Measurements from ENCODE around the gene S1PR4.

Gene S1PR4

GRCh38 chr19:3196064-3196932 lies 17.7 kb downstream of the S1PR4 start:
- Histone ChIP-seq H3K4me3 (ENCODE audit: control insufficient read depth in 1 of 7, extremely low read depth in 1 of 7, insufficient read depth in 4 of 7, low read depth in 2 of 7, low read length in 6 of 7) (no peak overlapping the region), H3K27me3 (replicated peaks in 2 of 5; ENCODE audit: control insufficient read depth in 4 of 5, insufficient read depth in 5 of 5, low read length in 4 of 5) (no peaks in the 10 kb centered on the region), H3K9me3 (ENCODE audit: control extremely low read depth in 1 of 5, control insufficient read depth in 4 of 5, insufficient read depth in 2 of 5, low read depth in 1 of 5, low read length in 4 of 5) (no peaks in the 10 kb centered on the region), H3K4me1 (ENCODE audit: control extremely low read depth in 1 of 4, control insufficient read depth in 4 of 4, insufficient read depth in 4 of 4, low read length in 3 of 4) (peaks cover 0 to 22% (median 15%) of the 10 kb centered on the region in 4 experiments), H3K27ac (ENCODE audit: insufficient read depth in 1 of 2, low read depth in 1 of 2, low read length in 2 of 2, poor library complexity in 1 of 2, severe bottlenecking in 2 of 2) (no peak overlapping the region), H3K36me3 (ENCODE audit: control insufficient read depth in 4 of 4, insufficient read depth in 4 of 4, low read length in 3 of 4) (peaks cover 0 to 53% (median 29%) of the 10 kb centered on the region in 4 experiments)
- no peak for DNase-seq
- ChIA-PET POLR2A (no interaction called here), CTCF (no interaction called here)
- WGBS (ENCODE audit: insufficient coverage): 96% methylated on average over 39 of the region's 42 CpGs

GRCh38 chr19:3196933-3197205 lies 18.3 kb downstream of the S1PR4 start:
- Histone ChIP-seq H3K27me3 (replicated peaks in 2 of 5; ENCODE audit: control insufficient read depth in 4 of 5, insufficient read depth in 5 of 5, low read length in 4 of 5) (no peaks in the 10 kb centered on the region), H3K4me1 (ENCODE audit: control extremely low read depth in 1 of 4, control insufficient read depth in 4 of 4, insufficient read depth in 4 of 4, low read length in 3 of 4) (peaks cover 0 to 22% (median 15%) of the 10 kb centered on the region in 4 experiments), H3K36me3 (ENCODE audit: control insufficient read depth in 4 of 4, insufficient read depth in 4 of 4, low read length in 3 of 4) (peaks cover 0 to 50% (median 27%) of the 10 kb centered on the region in 4 experiments), H3K9me3 (ENCODE audit: control extremely low read depth in 1 of 5, control insufficient read depth in 4 of 5, insufficient read depth in 2 of 5, low read depth in 1 of 5, low read length in 4 of 5) (no peaks in the 10 kb centered on the region), H3K27ac (ENCODE audit: insufficient read depth in 1 of 2, low read depth in 1 of 2, low read length in 2 of 2, poor library complexity in 1 of 2, severe bottlenecking in 2 of 2) (no peak overlapping the region), H3K4me3 (ENCODE audit: control insufficient read depth in 1 of 7, extremely low read depth in 1 of 7, insufficient read depth in 4 of 7, low read depth in 2 of 7, low read length in 6 of 7) (no peak overlapping the region)
- POLR2A ChIA-PET: no interaction called here
- 94% methylated on average over 13 of the region's 14 CpGs for WGBS (ENCODE audit: insufficient coverage)
- CTCF ChIA-PET: no interaction called here
- no peak for DNase-seq

- no peaks in the 10 kb centered on the region for H3K9me3 ChIP-seq (ENCODE audit: control extremely low read depth in 1 of 5, control insufficient read depth in 4 of 5, insufficient read depth in 2 of 5, low read depth in 1 of 5, low read length in 4 of 5)
- WGBS (ENCODE audit: insufficient coverage): 97% methylated on average over 37 of the region's 43 CpGs
- peaks cover 0 to 66% (median 35%) of the 10 kb centered on the region in 4 experiments for H3K36me3 ChIP-seq (ENCODE audit: control insufficient read depth in 4 of 4, insufficient read depth in 4 of 4, low read length in 3 of 4)
- H3K4me3 ChIP-seq (ENCODE audit: control insufficient read depth in 1 of 7, extremely low read depth in 1 of 7, insufficient read depth in 4 of 7, low read depth in 2 of 7, low read length in 6 of 7): no peak overlapping the region
- no peak for DNase-seq
- H3K4me1 ChIP-seq (ENCODE audit: control extremely low read depth in 1 of 4, control insufficient read depth in 4 of 4, insufficient read depth in 4 of 4, low read length in 3 of 4): peaks cover 0 to 4% (median 3%) of the 10 kb centered on the region in 4 experiments
- H3K27me3 ChIP-seq (replicated peaks in 2 of 5; ENCODE audit: control insufficient read depth in 4 of 5, insufficient read depth in 5 of 5, low read length in 4 of 5): no peaks in the 10 kb centered on the region
- POLR2A ChIA-PET: no interaction called here
- H3K27ac ChIP-seq (ENCODE audit: insufficient read depth in 1 of 2, low read depth in 1 of 2, low read length in 2 of 2, poor library complexity in 1 of 2, severe bottlenecking in 2 of 2): no peak overlapping the region
- CTCF ChIA-PET: interaction anchor here (0.5 to 1.6 kb wide), 2 partner anchors 11 to 24 kb away, joined by 3 read pairs; no protein-coding TSS in a partner anchor
Observed at GRCh38 chr19:3198901-3199700, 20.5 kb downstream of the S1PR4 start.

- Histone ChIP-seq H3K9me3 (ENCODE audit: control extremely low read depth in 1 of 5, control insufficient read depth in 4 of 5, insufficient read depth in 2 of 5, low read depth in 1 of 5, low read length in 4 of 5) (no peaks in the 10 kb centered on the region), H3K27ac (ENCODE audit: insufficient read depth in 1 of 2, low read depth in 1 of 2, low read length in 2 of 2, poor library complexity in 1 of 2, severe bottlenecking in 2 of 2) (no peak overlapping the region), H3K4me1 (ENCODE audit: control extremely low read depth in 1 of 4, control insufficient read depth in 4 of 4, insufficient read depth in 4 of 4, low read length in 3 of 4) (no peaks in the 10 kb centered on the region), H3K4me3 (ENCODE audit: control insufficient read depth in 1 of 7, extremely low read depth in 1 of 7, insufficient read depth in 4 of 7, low read depth in 2 of 7, low read length in 6 of 7) (no peak overlapping the region), H3K27me3 (replicated peaks in 2 of 5; ENCODE audit: control insufficient read depth in 4 of 5, insufficient read depth in 5 of 5, low read length in 4 of 5) (no peaks in the 10 kb centered on the region), H3K36me3 (ENCODE audit: control insufficient read depth in 4 of 4, insufficient read depth in 4 of 4, low read length in 3 of 4) (peaks cover 0 to 68% (median 42%) of the 10 kb centered on the region in 4 experiments)
- no peak for DNase-seq
- CTCF ChIA-PET: no interaction called here
- POLR2A ChIA-PET: no interaction called here
- WGBS (ENCODE audit: insufficient coverage): 98% methylated on average over 36 of the region's 39 CpGs
Observed at GRCh38 chr19:3201072-3201700, 22.6 kb downstream of the S1PR4 start.

- Histone ChIP-seq H3K27me3 (replicated peaks in 2 of 5; ENCODE audit: control insufficient read depth in 4 of 5, insufficient read depth in 5 of 5, low read length in 4 of 5) (no peaks in the 10 kb centered on the region), H3K36me3 (ENCODE audit: control insufficient read depth in 4 of 4, insufficient read depth in 4 of 4, low read length in 3 of 4) (peaks cover 0 to 65% (median 41%) of the 10 kb centered on the region in 4 experiments), H3K27ac (ENCODE audit: insufficient read depth in 1 of 2, low read depth in 1 of 2, low read length in 2 of 2, poor library complexity in 1 of 2, severe bottlenecking in 2 of 2) (no peak overlapping the region), H3K4me1 (ENCODE audit: control extremely low read depth in 1 of 4, control insufficient read depth in 4 of 4, insufficient read depth in 4 of 4, low read length in 3 of 4) (no peaks in the 10 kb centered on the region), H3K4me3 (ENCODE audit: control insufficient read depth in 1 of 7, extremely low read depth in 1 of 7, insufficient read depth in 4 of 7, low read depth in 2 of 7, low read length in 6 of 7) (no peak overlapping the region), H3K9me3 (ENCODE audit: control extremely low read depth in 1 of 5, control insufficient read depth in 4 of 5, insufficient read depth in 2 of 5, low read depth in 1 of 5, low read length in 4 of 5) (no peaks in the 10 kb centered on the region)
- DNase-seq: no peak
- ChIA-PET CTCF (no interaction called here), POLR2A (interaction anchor here (0.6 kb wide), 1 partner anchor 288 kb away, joined by 4 read pairs; no protein-coding TSS in a partner anchor)
- 96% methylated on average over 11 of the region's 14 CpGs for WGBS (ENCODE audit: insufficient coverage)
Observed at GRCh38 chr19:3201911-3202310, 23.3 kb downstream of the S1PR4 start.

- no peak overlapping the region for H3K27ac ChIP-seq (ENCODE audit: insufficient read depth in 1 of 2, low read depth in 1 of 2, low read length in 2 of 2, poor library complexity in 1 of 2, severe bottlenecking in 2 of 2)
- no peak for DNase-seq
- H3K36me3 ChIP-seq (ENCODE audit: control insufficient read depth in 4 of 4, insufficient read depth in 4 of 4, low read length in 3 of 4): peaks cover 0 to 65% (median 43%) of the 10 kb centered on the region in 4 experiments
- ChIA-PET POLR2A (interaction anchor here (0.6 kb wide), 1 partner anchor 288 kb away, joined by 4 read pairs; no protein-coding TSS in a partner anchor), CTCF (interaction anchor here (1.3 kb wide), 1 partner anchor 8 kb away, joined by 3 read pairs; no protein-coding TSS in a partner anchor)
- no peak overlapping the region for H3K4me3 ChIP-seq (ENCODE audit: control insufficient read depth in 1 of 7, extremely low read depth in 1 of 7, insufficient read depth in 4 of 7, low read depth in 2 of 7, low read length in 6 of 7)
- H3K9me3 ChIP-seq (ENCODE audit: control extremely low read depth in 1 of 5, control insufficient read depth in 4 of 5, insufficient read depth in 2 of 5, low read depth in 1 of 5, low read length in 4 of 5): no peaks in the 10 kb centered on the region
- H3K4me1 ChIP-seq (ENCODE audit: control extremely low read depth in 1 of 4, control insufficient read depth in 4 of 4, insufficient read depth in 4 of 4, low read length in 3 of 4): no peaks in the 10 kb centered on the region
- no peaks in the 10 kb centered on the region for H3K27me3 ChIP-seq (replicated peaks in 2 of 5; ENCODE audit: control insufficient read depth in 4 of 5, insufficient read depth in 5 of 5, low read length in 4 of 5)
- 92% methylated on average over 11 of the region's 12 CpGs for WGBS (ENCODE audit: insufficient coverage)
Observed at GRCh38 chr19:3202346-3202745, 23.8 kb downstream of the S1PR4 start.
